Transverse colon (tissue), 4 donors: ENCODE measurements around the gene DESI2. TPM values are rescaled to one million over a fixed set of nuclear protein-coding genes. Genes with fewer than 3 reads are reported as not detected.

Experiments used
- DNase-seq: peaks from one replicate; pipeline ENCODE4 v3.0.0-alpha.2; 2019
- H3K27ac ChIP-seq, 4 donors: fragments of 200-600 bp; sonication (generic); 2 replicates each; pipeline ENCODE4 v1.5.1; 2016 to 2018; ENCODE audit warnings: inconsistent platforms in 4 of 4
- H3K27me3 ChIP-seq: fragments of 200-600 bp; sonication (generic); 2 replicates; pipeline ENCODE4 v1.5.1; 2017; ENCODE audit warnings: inconsistent platforms
- H3K36me3 ChIP-seq, 4 donors: fragments of 200-600 bp; sonication (generic); 2 replicates each; pipeline ENCODE4 v1.5.1; 2017 to 2019; ENCODE audit warnings: inconsistent platforms in 4 of 4
- H3K4me1 ChIP-seq, 4 donors: fragments of 200-600 bp; sonication (generic); 2 replicates each; pipeline ENCODE4 v1.5.1; 2017 to 2020; ENCODE audit warnings: inconsistent platforms in 4 of 4
- H3K4me3 ChIP-seq, 4 donors: fragments of 200-600 bp; sonication (generic); 1 replicate in 1 of 4; 2 replicates in 3 of 4; pipeline versions ENCODE4 v1.5.1 to v1.6.1; 2017 to 2019; ENCODE audit warnings: inconsistent platforms in 4 of 4
- H3K9me3 ChIP-seq, 2 donors: fragments of 200-600 bp; sonication (generic); 2 replicates each; pipeline ENCODE4 v1.5.1; 2017 to 2019; ENCODE audit warnings: inconsistent platforms in 2 of 2
- EP300 ChIP-seq: sonication (generic); formaldehyde crosslinking; IDR thresholded peaks from one replicate; pipeline ENCODE4 v1.6.1; 2017; ENCODE audit warnings: antibody characterized with exemption, low read depth
- POLR2A ChIP-seq: fragments of 450-650 bp; IDR thresholded peaks from one replicate; pipeline ENCODE4 v1.6.1; 2016; ENCODE audit warnings: antibody characterized with exemption, mild to moderate bottlenecking, moderate library complexity
- POLR2AphosphoS5 ChIP-seq, 3 donors: sonication (generic); formaldehyde crosslinking; IDR thresholded peaks; one replicate each; pipeline ENCODE4 v1.6.1; 2016; ENCODE audit warnings: antibody characterized with exemption in 3 of 3
- WGBS, 2 donors: methylation state at CpG; one replicate each; pipeline ENCODE4 v1.1.5; 2018; ENCODE audit warnings: low coverage in 1 of 2; 5-methylcytosine and 5-hydroxymethylcytosine counted together
- in situ Hi-C, 4 donors: fragments of 200-750 bp; cut with MboI; loops; one replicate each; pipeline versions ENCODE4 v1.15.0 to v1.15.1; 2017; ENCODE audit warnings: low sequenced_read_pairs in 3 of 4, low pct_ligation_motif_present in 1 of 4, low pct_unique_long_range_greater_than_20kb in 1 of 4
- intact Hi-C: fragments of 100-400 bp; cut with DNase I; formaldehyde crosslinking; loops from one replicate; pipeline ENCODE4 v1.15.1; 2023; ENCODE audit warnings: low total_unique reads
- total RNA-seq, 4 donors: library from RNA; depleted of rRNA; stranded (reverse); fragments of >200 nt; gene quantifications; one replicate each; pipeline ENCODE4 v1.1.0, GENCODE V29; 2016
- TF ChIP-seq, protein P1 (sequence below), 5 experiments: fragments of 200-600 bp in 3 of 5; fragments of 450-650 bp in 2 of 5; sonication (generic) in 3 of 5; IDR thresholded peaks; 1 replicate in 2 of 5; 2 replicates in 3 of 5; pipeline ENCODE4 v1.5.1; 2016 to 2017; ENCODE audit warnings: antibody characterized with exemption in 5 of 5, inconsistent platforms in 3 of 5, mild to moderate bottlenecking in 2 of 5, moderate library complexity in 1 of 5

Gene DESI2
- total RNA-seq, 4 donors from 2014 or later, result 18.3 to 41.6 (median 30.6) TPM

DNA sequence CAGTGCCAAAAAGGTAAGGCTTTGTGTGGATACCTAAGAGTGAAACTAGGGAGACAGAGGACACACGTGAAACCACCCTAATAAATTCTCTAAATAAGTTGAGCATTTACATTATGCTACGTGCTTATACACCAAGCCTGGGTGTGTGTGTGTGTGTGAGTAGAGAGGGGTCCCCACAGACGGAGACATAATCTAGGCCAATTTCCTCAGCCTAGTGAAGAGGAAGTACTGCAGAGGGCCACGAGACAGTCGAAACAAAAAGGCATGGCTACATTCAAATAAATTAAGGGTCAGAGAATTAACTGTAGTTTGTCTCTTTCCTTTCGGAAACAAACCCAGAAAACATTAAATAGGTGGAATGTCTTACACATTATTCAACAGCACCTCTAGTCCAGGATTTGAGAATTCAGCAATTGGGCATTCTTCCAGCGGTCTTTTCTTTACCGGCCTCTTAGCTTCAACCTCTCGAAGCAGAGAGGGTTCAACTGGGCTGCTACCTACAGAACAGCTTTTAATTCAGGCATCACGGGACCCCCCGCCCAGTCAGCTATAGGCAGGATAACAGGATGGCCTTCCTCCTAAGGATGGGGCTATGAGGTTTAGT is 75.0 kb downstream of the DESI2 start:
- Histone ChIP-seq H3K27ac (no peak overlapping the region), H3K9me3 (no peaks in the 10 kb centered on the region), H3K4me1 (peaks cover 0 to 14% (median 9%) of the 10 kb centered on the region in 4 donors), H3K4me3 (no peak overlapping the region), H3K36me3 (no peaks in the 10 kb centered on the region), H3K27me3 (peaks cover 7% of the 10 kb centered on the region)
- in situ Hi-C loops (no loop called here), intact Hi-C loops (no loop called here)
- 81 to 88% methylated on average over 6 to 11 of the region's 11 CpGs for WGBS, 2 donors
- TF ChIP-seq, protein P1, sequence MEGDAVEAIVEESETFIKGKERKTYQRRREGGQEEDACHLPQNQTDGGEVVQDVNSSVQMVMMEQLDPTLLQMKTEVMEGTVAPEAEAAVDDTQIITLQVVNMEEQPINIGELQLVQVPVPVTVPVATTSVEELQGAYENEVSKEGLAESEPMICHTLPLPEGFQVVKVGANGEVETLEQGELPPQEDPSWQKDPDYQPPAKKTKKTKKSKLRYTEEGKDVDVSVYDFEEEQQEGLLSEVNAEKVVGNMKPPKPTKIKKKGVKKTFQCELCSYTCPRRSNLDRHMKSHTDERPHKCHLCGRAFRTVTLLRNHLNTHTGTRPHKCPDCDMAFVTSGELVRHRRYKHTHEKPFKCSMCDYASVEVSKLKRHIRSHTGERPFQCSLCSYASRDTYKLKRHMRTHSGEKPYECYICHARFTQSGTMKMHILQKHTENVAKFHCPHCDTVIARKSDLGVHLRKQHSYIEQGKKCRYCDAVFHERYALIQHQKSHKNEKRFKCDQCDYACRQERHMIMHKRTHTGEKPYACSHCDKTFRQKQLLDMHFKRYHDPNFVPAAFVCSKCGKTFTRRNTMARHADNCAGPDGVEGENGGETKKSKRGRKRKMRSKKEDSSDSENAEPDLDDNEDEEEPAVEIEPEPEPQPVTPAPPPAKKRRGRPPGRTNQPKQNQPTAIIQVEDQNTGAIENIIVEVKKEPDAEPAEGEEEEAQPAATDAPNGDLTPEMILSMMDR (IDR thresholded peaks at IDR 0.05), result no peak
- no peak for TF ChIP-seq POLR2AphosphoS5 (IDR thresholded peaks at IDR 0.05)
- no peak for TF ChIP-seq POLR2A
- TF ChIP-seq EP300, result no peak
- no peak for DNase-seq

DNA sequence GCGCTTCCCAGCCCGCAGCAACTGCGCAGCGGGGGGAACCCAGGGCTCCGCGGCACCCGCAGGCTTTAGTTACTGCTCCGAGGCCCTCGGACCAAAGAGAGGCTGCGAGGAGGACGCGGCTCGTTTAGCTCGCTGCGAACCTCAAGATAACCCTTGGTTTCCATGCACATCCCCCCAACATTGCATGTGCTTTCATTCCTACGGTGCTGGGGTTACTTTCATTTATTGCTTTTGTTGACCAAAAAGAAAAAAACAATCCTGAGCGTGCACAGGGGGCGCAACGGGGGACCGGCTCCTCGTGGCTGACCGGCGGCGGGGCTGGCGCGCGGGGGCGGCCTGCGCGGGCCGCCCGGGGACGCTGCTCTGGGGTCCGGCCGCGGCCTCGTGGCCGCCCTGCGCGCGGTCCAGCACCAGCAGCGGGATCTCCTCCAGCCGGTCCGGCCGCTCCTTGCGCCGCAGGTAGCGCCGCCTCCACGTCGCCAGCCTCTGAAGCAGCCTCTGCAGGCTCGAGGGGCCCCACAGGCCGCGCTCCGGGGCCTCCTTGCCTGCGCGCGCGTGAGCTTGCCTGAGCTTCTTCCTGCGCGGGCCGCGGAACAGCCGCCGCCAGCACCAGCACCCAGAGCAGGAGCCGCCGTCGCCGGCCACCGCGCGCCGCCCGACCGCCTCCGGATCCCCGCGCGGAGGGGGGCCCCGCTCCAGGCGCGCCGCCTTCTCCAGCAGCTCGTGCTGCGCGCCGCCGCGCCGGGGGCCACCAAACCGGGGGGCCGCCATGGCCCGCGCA is 77.4 kb downstream of the DESI2 start:
- Histone ChIP-seq H3K27me3 (peaks cover 7% of the 10 kb centered on the region), H3K4me3 (peak overlapping the region; percentile 49 to 77 (median 55)), H3K36me3 (no peaks in the 10 kb centered on the region), H3K9me3 (no peaks in the 10 kb centered on the region), H3K27ac (peak overlapping the region in 3 of 4 donors; percentile 10 to 66 (median 64)), H3K4me1 (peaks cover 0 to 14% (median 9%) of the 10 kb centered on the region in 4 donors)
- WGBS, 2 donors, result 0 to 1% methylated on average over 8 to 46 of the region's 94 CpGs
- TF ChIP-seq POLR2A (no peak), EP300 (no peak), POLR2AphosphoS5 (IDR thresholded peaks at IDR 0.05) (no peak)
- TF ChIP-seq, protein P1 (IDR thresholded peaks at IDR 0.05), result no peak
- DNase-seq, result peak; percentile 49
- in situ Hi-C loops, result no loop called here
- intact Hi-C loops, result no loop called here

DNA sequence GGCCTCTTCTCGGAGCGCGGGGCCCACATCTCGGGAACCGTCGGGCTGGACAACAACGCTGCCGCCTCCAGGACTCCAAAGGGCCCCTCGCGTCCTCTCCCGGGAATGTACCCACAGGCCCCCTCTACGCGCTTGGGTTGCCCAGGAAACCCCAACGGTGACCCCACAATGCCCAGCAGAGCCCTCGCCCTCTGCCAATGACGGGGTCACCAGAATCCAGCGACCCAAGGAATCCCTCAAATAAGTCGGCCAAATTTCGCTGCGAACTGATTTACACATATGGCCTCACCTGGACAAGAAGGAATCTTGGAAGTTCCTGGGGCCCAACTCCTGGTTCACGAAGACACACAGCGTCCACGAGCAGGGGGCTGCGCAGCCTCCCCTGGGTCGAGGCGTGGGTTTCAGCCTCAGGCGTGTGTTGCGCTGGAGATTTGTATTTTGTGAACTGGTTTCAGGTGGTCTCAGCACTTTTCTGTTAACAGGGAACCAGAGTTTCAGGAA is 78.1 kb downstream of the DESI2 start:
- in situ Hi-C loops, result no loop called here
- intact Hi-C loops, result no loop called here
- peaks cover 7% of the 10 kb centered on the region for H3K27me3 ChIP-seq
- 77 to 100% methylated on average over 2 to 16 of the region's 28 CpGs for WGBS, 2 donors
- no peak for DNase-seq
- no peak for TF ChIP-seq POLR2AphosphoS5 (IDR thresholded peaks at IDR 0.05)
- TF ChIP-seq, protein P1 (IDR thresholded peaks at IDR 0.05), result no peak
- no peak overlapping the region for H3K27ac ChIP-seq
- no peaks in the 10 kb centered on the region for H3K9me3 ChIP-seq
- H3K4me3 ChIP-seq, result peak overlapping the region in 3 of 4 donors; percentile 49 to 77 (median 56)
- H3K36me3 ChIP-seq, result no peaks in the 10 kb centered on the region
- H3K4me1 ChIP-seq, result peaks cover 0 to 14% (median 9%) of the 10 kb centered on the region in 4 donors

DNA sequence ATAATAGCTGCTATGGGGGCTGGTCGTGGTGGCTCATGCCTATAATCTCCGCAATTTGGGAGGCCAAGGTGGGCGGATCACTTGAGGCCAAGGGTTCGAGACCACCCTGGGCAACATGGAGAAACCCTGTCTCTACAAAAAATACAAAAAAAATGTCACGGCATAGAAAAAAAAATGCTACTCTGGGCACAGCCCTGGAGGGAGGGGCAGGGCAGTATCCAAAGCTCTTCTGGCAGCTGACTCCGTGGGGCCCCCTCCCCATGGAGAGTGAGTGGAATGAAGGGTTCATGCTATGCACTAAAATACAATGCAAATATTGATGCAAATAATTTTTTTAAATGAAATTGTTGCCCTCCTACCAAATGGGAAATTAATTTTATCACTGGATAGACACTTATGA is 78.7 kb downstream of the DESI2 start:
- H3K9me3 ChIP-seq, result no peaks in the 10 kb centered on the region
- intact Hi-C loops, result no loop called here
- H3K4me3 ChIP-seq, result no peak overlapping the region
- 91 to 96% methylated on average over 6 of the region's 6 CpGs for WGBS, 2 donors
- TF ChIP-seq, protein P1 (IDR thresholded peaks at IDR 0.05), result no peak
- TF ChIP-seq POLR2AphosphoS5 (IDR thresholded peaks at IDR 0.05), result no peak
- no peak for TF ChIP-seq POLR2A
- no peak for TF ChIP-seq EP300
- no peak for DNase-seq
- in situ Hi-C loops, result no loop called here
- peaks cover 0 to 14% (median 9%) of the 10 kb centered on the region in 4 donors for H3K4me1 ChIP-seq
- no peak overlapping the region for H3K27ac ChIP-seq
- peaks cover 7% of the 10 kb centered on the region for H3K27me3 ChIP-seq
- no peaks in the 10 kb centered on the region for H3K36me3 ChIP-seq
